GM18519 (cell line): ENCODE measurements around the gene NDE1.
"Not testable (repeated sequence)": the region's sequence is repeated elsewhere in the genome, so short reads cannot be mapped to it uniquely, and the experiment has no call there.

Experiments
- ATAC-seq: cut with Tn5 transposase; IDR thresholded peaks from one replicate; pipeline ENCODE4 v1.9.1; 2021; ENCODE audit warnings: mild to moderate bottlenecking, moderate library complexity; ENCODE audit not compliant: unreplicated experiment, low FRiP score

NDE1 gene

GRCh38 chr16:15690296-15690695 is 40.3 kb downstream of the NDE1 start:
- ATAC-seq, result no peak

GRCh38 chr16:15691046-15691445 is 41.0 kb downstream of the NDE1 start:
- ATAC-seq, result no peak

GRCh38 chr16:15692508-15692907 is 42.5 kb downstream of the NDE1 start:
- not testable (repeated sequence) for ATAC-seq

GRCh38 chr16:15694499-15694898 is 44.5 kb downstream of the NDE1 start:
- ATAC-seq, result no peak

- no peak for ATAC-seq
These were observed 49.8 kb downstream of the NDE1 start for GRCh38 chr16:15699819-15700218.

- ATAC-seq, result no peak
These were observed 51.3 kb downstream of the NDE1 start for GRCh38 chr16:15701367-15701766.

- no peak for ATAC-seq
These were observed 52.2 kb downstream of the NDE1 start for GRCh38 chr16:15701975-15702970.

- ATAC-seq, result no peak
These were observed 53.1 kb downstream of the NDE1 start for GRCh38 chr16:15703029-15703736.

GRCh38 chr16:15704545-15704987 is 54.5 kb downstream of the NDE1 start:
- ATAC-seq, result no peak

GRCh38 chr16:15705064-15705565 is 55.1 kb downstream of the NDE1 start:
- ATAC-seq, result no peak

GRCh38 chr16:15707332-15707731 is 57.3 kb downstream of the NDE1 start:
- ATAC-seq, result no peak

- ATAC-seq, result no peak
These were observed 58.1 kb downstream of the NDE1 start for GRCh38 chr16:15708096-15708495.

- ATAC-seq, result no peak
These were observed 59.0 kb downstream of the NDE1 start for GRCh38 chr16:15708997-15709396.

- no peak for ATAC-seq
These were observed 64.5 kb downstream of the NDE1 start for GRCh38 chr16:15714393-15715172.

GRCh38 chr16:15715221-15715620 is 65.2 kb downstream of the NDE1 start:
- ATAC-seq, result no peak

- ATAC-seq, result no peak
These were observed 66.8 kb downstream of the NDE1 start for GRCh38 chr16:15716694-15717447.

GRCh38 chr16:15721018-15721417 is 71.0 kb downstream of the NDE1 start:
- no peak for ATAC-seq

- ATAC-seq, result no peak
These were observed 73.8 kb downstream of the NDE1 start for GRCh38 chr16:15723808-15724207.

- ATAC-seq, result no peak
These were observed 75.7 kb downstream of the NDE1 start for GRCh38 chr16:15725641-15726240.
